IMR-90 (cell line): ENCODE data around the gene ZBTB25. TPM values are rescaled to one million over a fixed set of nuclear protein-coding genes. Genes with fewer than 3 reads are reported as not detected.

Source experiments
- ATAC-seq: fragments of 200-7000 bp; cut with Tn5 transposase; 2 replicates; pipeline ENCODE4 v1.9.1; 2020; ENCODE audit warnings: low read depth, mild to moderate bottlenecking, moderate library complexity
- BruUV-seq: library from RNA; stranded (reverse); fragments of 400-500 nt; replicated peaks from 2 replicates; lab custom pipeline; 2021; lab: Mats Ljungman, UMichigan
- CTCF ChIA-PET: fragments of 300-600 bp; formaldehyde crosslinking; extraction: SDS; loops from one replicate; lab custom pipeline; 2021; ENCODE audit warnings: antibody characterized with exemption; lab: Yijun Ruan, JAX
- POLR2A ChIA-PET: fragments of 300-600 bp; sonication (Branson Sonifier 250); formaldehyde crosslinking; loops from one replicate; lab custom pipeline; 2022; ENCODE audit warnings: antibody characterized with exemption; ENCODE audit not compliant: unreplicated experiment; lab: Charles Lee
- DNase-seq: peaks from one replicate; pipeline ENCODE4 v3.0.0; 2013
- H2AFZ ChIP-seq: replicated peaks from 2 replicates; pipeline ENCODE3; 2013; ENCODE audit warnings: low read length, mild to moderate bottlenecking; ENCODE audit not compliant: poor library complexity
- H2AK5ac ChIP-seq: 2 replicates; pipeline ENCODE4 v1.6.1; 2013; ENCODE audit warnings: low read depth, low read length, inconsistent platforms
- H2AK9ac ChIP-seq: replicated peaks from 2 replicates; pipeline ENCODE3; 2013; ENCODE audit warnings: mild to moderate bottlenecking, low read depth, low read length, moderate library complexity; ENCODE audit not compliant: poor library complexity
- H2BK120ac ChIP-seq: 2 replicates; pipeline ENCODE4 v1.6.1; 2013; ENCODE audit warnings: low read depth, low read length, inconsistent platforms
- H2BK15ac ChIP-seq: 3 replicates; pipeline ENCODE4 v1.6.1; 2013; ENCODE audit warnings: low read depth, low read length, inconsistent platforms
- H2BK20ac ChIP-seq: 2 replicates; pipeline ENCODE4 v1.6.1; 2013; ENCODE audit warnings: low read depth, mild to moderate bottlenecking, inconsistent platforms, low read length, moderate library complexity
- H2BK5ac ChIP-seq: 2 replicates; pipeline ENCODE4 v1.6.1; 2013; ENCODE audit warnings: mild to moderate bottlenecking, low read depth, low read length, inconsistent platforms; ENCODE audit not compliant: poor library complexity, severe bottlenecking
- H3K14ac ChIP-seq: replicated peaks from 2 replicates; pipeline ENCODE4 v1.6.1; 2013; ENCODE audit warnings: low read depth, low read length, inconsistent platforms
- H3K18ac ChIP-seq: 2 replicates; pipeline ENCODE4 v1.6.1; 2013; ENCODE audit warnings: low read depth, low read length, control low read depth
- H3K23ac ChIP-seq: 2 replicates; pipeline ENCODE4 v1.6.1; 2013; ENCODE audit warnings: low read depth, low read length, inconsistent platforms
- H3K27ac ChIP-seq: 2 replicates; pipeline ENCODE4 v1.5.1; 2013; ENCODE audit warnings: mild to moderate bottlenecking, control low read depth, low read length; ENCODE audit not compliant: insufficient read depth
- H3K27me3 ChIP-seq: 2 replicates; pipeline ENCODE4 v1.6.1; 2013; ENCODE audit warnings: low read length; ENCODE audit not compliant: control insufficient read depth, insufficient read depth
- H3K36me3 ChIP-seq: 2 replicates; pipeline ENCODE4 v1.6.1; 2013; ENCODE audit warnings: low read length, mixed read lengths; ENCODE audit not compliant: control insufficient read depth, insufficient read depth
- H3K4ac ChIP-seq: 2 replicates; pipeline ENCODE4 v1.6.1; 2013; ENCODE audit warnings: low read depth, low read length, inconsistent platforms
- H3K4me1 ChIP-seq: 2 replicates; pipeline ENCODE4 v1.6.1; 2013; ENCODE audit warnings: low read length, mixed read lengths; ENCODE audit not compliant: control insufficient read depth, insufficient read depth
- H3K4me2 ChIP-seq: 2 replicates; pipeline ENCODE4 v1.6.1; 2013; ENCODE audit warnings: low read depth, mild to moderate bottlenecking, control low read depth, low read length, moderate library complexity
- H3K4me3 ChIP-seq: 2 replicates; pipeline ENCODE4 v1.5.1; 2013; ENCODE audit warnings: low read depth, mild to moderate bottlenecking, control low read depth, low read length, moderate library complexity; ENCODE audit not compliant: insufficient read depth
- H3K56ac ChIP-seq: 2 replicates; pipeline ENCODE4 v1.6.1; 2013; ENCODE audit warnings: low read length, inconsistent platforms; ENCODE audit not compliant: insufficient read depth; ENCODE audit errors: extremely low read depth
- H3K79me1 ChIP-seq, 2 experiments: 2 replicates each; pipeline ENCODE4 v1.6.1; 2013; ENCODE audit warnings: low read length in 2 of 2, inconsistent platforms in 1 of 2, low read depth in 1 of 2
- H3K9ac ChIP-seq: 2 replicates; pipeline ENCODE4 v1.6.1; 2013; ENCODE audit warnings: low read depth, low read length, control low read depth
- H3K9me1 ChIP-seq: 2 replicates; pipeline ENCODE4 v1.6.1; 2013; ENCODE audit warnings: low read length, inconsistent platforms; ENCODE audit not compliant: insufficient read depth
- H3K9me3 ChIP-seq: 2 replicates; pipeline ENCODE4 v1.6.1; 2013; ENCODE audit warnings: low read length; ENCODE audit not compliant: control insufficient read depth, insufficient read depth
- H4K20me1 ChIP-seq: 2 replicates; pipeline ENCODE4 v1.6.1; 2013; ENCODE audit warnings: low read length, inconsistent platforms; ENCODE audit not compliant: insufficient read depth
- H4K5ac ChIP-seq: 2 replicates; pipeline ENCODE4 v1.6.1; 2013; ENCODE audit warnings: mild to moderate bottlenecking, low read depth, low read length, control low read depth
- H4K8ac ChIP-seq, 2 experiments: 2 replicates each; pipeline ENCODE4 v1.6.1; 2013; ENCODE audit warnings: low read depth in 2 of 2, low read length in 2 of 2, control low read depth in 1 of 2, inconsistent platforms in 1 of 2
- H4K91ac ChIP-seq: 2 replicates; pipeline ENCODE4 v1.6.1; 2013; ENCODE audit warnings: low read depth, low read length, inconsistent platforms; ENCODE audit not compliant: insufficient read depth
- CEBPB ChIP-seq: IDR thresholded peaks from 2 replicates; pipeline ENCODE4 v1.6.1; 2012; ENCODE audit warnings: low read depth, low read length, improper control_type of control experiment
- CHD1 ChIP-seq: IDR thresholded peaks from 2 replicates; pipeline ENCODE4 v1.6.1; 2012; ENCODE audit warnings: low read depth, low read length, improper control_type of control experiment
- MAFK ChIP-seq: IDR thresholded peaks from 2 replicates; pipeline ENCODE4 v1.6.1; 2012; ENCODE audit warnings: low read depth, low read length, improper control_type of control experiment
- MAZ ChIP-seq: IDR thresholded peaks from 2 replicates; pipeline ENCODE4 v1.6.1; 2012; ENCODE audit warnings: low read depth, mild to moderate bottlenecking, low read length, improper control_type of control experiment, moderate library complexity, borderline replicate concordance
- NFE2L2 ChIP-seq: fragments of 150-350 bp; IDR thresholded peaks from 2 replicates; pipeline ENCODE4 v1.6.1; 2016; ENCODE audit warnings: low read depth, mild to moderate bottlenecking, low read length
- POLR2A ChIP-seq: IDR thresholded peaks from 2 replicates; pipeline ENCODE4 v1.6.1; 2012; ENCODE audit warnings: mild to moderate bottlenecking, low read depth, low read length
- RCOR1 ChIP-seq: IDR thresholded peaks from 2 replicates; pipeline ENCODE4 v1.6.1; 2012; ENCODE audit warnings: mild to moderate bottlenecking, low read length, improper control_type of control experiment; ENCODE audit not compliant: insufficient replicate concordance
- WGBS, 2 experiments: methylation state at CpG; one replicate each; pipeline versions ENCODE4 v1.1.5 to v1.1.7; 2013; ENCODE audit warnings: missing lambda C conversion rate in 2 of 2; ENCODE audit not compliant: insufficient read length in 1 of 2; ENCODE audit errors: extremely low coverage in 2 of 2; 5-methylcytosine and 5-hydroxymethylcytosine counted together
- dilution Hi-C: fragments of 300-500 bp; cut with HindIII; formaldehyde crosslinking; loops from one replicate; pipeline ENCODE4 v1.14.3; 2018; ENCODE audit warnings: low sequenced_read_pairs; ENCODE audit not compliant: unreplicated experiment
- in situ Hi-C: fragments of 300-500 bp; cut with MboI; formaldehyde crosslinking; loops from 3 replicates; pipeline ENCODE4 v1.14.3; 2019; ENCODE audit warnings: low sequenced_read_pairs, inconsistent platforms, mixed read lengths
- intact Hi-C: fragments of 100-400 bp; cut with micrococcal nuclease; formaldehyde crosslinking; loops from 2 replicates; pipeline ENCODE4 v1.10.0; 2022
- polyA plus RNA-seq, 3 experiments: library from polyadenylated mRNA; depleted of rRNA; stranded (reverse); fragments of >200 nt; gene quantifications; 2 replicates each; pipeline ENCODE4 v1.2.3, GENCODE V29; 2012; ENCODE audit warnings: low replicate concordance in 1 of 3
- total RNA-seq: library from RNA; depleted of rRNA; stranded (reverse); fragments of >200 nt; gene quantifications from 2 replicates; pipeline ENCODE4 v1.2.3, GENCODE V29; 2012
- TF ChIP-seq, protein P1 (sequence below): fragments of 150-350 bp; IDR thresholded peaks from 2 replicates; pipeline ENCODE4 v1.6.1; 2017; ENCODE audit warnings: mild to moderate bottlenecking, antibody characterized with exemption, low read length, low read depth

ZBTB25 gene
- total and polyA plus RNA-seq, 2 of the 4 experiments (the other 2 are of a cell fraction), result 4.4 to 6.6 TPM

DNA sequence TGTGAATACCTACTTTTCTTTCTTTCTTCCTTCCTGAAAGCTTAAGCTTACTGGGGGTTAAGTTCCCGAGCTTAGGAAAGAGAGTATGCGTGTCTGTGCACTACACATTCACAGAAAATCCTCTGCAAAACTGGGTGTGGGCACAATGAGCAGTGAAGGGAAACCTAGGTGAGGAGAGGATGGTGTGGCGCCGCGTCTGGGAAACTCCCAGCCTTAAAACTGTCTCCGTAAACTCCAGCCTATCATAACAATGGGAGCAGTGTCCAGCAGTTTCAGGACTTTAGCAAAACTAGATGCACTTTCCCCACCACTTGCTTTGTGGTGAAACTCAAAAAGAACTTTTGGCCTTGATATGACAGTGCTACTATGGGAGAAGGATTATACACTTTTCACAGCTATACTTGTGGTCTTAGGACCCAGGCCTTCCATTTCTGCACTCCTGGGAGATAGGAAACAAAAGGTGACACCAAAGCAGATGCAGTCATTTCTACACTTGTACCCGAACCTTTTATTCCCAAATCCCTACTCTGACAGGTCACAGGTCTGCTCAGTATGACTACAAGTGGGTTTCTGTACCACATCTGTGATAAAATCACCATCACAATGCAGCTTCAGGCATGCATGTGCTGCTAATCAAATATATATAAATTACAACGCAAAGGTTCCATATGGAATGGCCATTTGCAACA is 27.9 kb downstream of the ZBTB25 start:
- Histone ChIP-seq H2AK5ac (no peak overlapping the region), H3K9me1 (no peaks in the 10 kb centered on the region), H3K27ac (no peak overlapping the region), H4K8ac (no peak overlapping the region), H3K36me3 (0 out of 2 replicates have a peak, but pooled peaks cover 1% of the 10 kb centered on the region), H3K27me3 (no peaks in the 10 kb centered on the region), H3K23ac (no peak overlapping the region), H3K4ac (no peak overlapping the region), H2BK5ac (no peak overlapping the region), H3K18ac (no peak overlapping the region), H2AFZ (no peak overlapping the region), H3K9me3 (no peaks in the 10 kb centered on the region), H3K9ac (no peak overlapping the region), H2BK15ac (no peak overlapping the region), H3K4me1 (no peaks in the 10 kb centered on the region), H3K4me2 (no peak overlapping the region), H3K79me1 (0 out of 4 replicates have a peak, but pooled peaks cover 0 to 2% of the 10 kb centered on the region in 2 experiments), H4K5ac (no peak overlapping the region), H2BK20ac (no peak overlapping the region), H2AK9ac (no peak overlapping the region), H2BK120ac (no peak overlapping the region), H3K56ac (no peak overlapping the region), H4K91ac (no peak overlapping the region), H3K4me3 (no peak overlapping the region), H4K20me1 (no peaks in the 10 kb centered on the region), H3K14ac (no peak overlapping the region)
- no peak for ATAC-seq
- dilution Hi-C loops (no loop called here), intact Hi-C loops (no loop called here), in situ Hi-C loops (loop anchor here (25.0 kb wide), 1 partner anchor 463 kb away; no protein-coding TSS in a partner anchor)
- 80% methylated on average over 1 of the region's 8 CpGs; no CpG with 5 or more reads in 1 of the 2 experiments for WGBS, 2 experiments
- no peak for DNase-seq
- TF ChIP-seq CHD1 (no peak), RCOR1 (no peak), NFE2L2 (no peak), MAFK (no peak), POLR2A (no peak), MAZ (no peak), CEBPB (no peak)
- TF ChIP-seq, protein P1, sequence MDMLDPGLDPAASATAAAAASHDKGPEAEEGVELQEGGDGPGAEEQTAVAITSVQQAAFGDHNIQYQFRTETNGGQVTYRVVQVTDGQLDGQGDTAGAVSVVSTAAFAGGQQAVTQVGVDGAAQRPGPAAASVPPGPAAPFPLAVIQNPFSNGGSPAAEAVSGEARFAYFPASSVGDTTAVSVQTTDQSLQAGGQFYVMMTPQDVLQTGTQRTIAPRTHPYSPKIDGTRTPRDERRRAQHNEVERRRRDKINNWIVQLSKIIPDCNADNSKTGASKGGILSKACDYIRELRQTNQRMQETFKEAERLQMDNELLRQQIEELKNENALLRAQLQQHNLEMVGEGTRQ, result no peak
- BruUV-seq, result no TSS peak
- ChIA-PET POLR2A (no interaction called here), CTCF (interaction anchor here (0.7 kb wide), 1 partner anchor 9 kb away, joined by 7 read pairs; no protein-coding TSS in a partner anchor)
